ENCODE measurements around the gene LRRC26.

LRRC26 gene

DNA sequence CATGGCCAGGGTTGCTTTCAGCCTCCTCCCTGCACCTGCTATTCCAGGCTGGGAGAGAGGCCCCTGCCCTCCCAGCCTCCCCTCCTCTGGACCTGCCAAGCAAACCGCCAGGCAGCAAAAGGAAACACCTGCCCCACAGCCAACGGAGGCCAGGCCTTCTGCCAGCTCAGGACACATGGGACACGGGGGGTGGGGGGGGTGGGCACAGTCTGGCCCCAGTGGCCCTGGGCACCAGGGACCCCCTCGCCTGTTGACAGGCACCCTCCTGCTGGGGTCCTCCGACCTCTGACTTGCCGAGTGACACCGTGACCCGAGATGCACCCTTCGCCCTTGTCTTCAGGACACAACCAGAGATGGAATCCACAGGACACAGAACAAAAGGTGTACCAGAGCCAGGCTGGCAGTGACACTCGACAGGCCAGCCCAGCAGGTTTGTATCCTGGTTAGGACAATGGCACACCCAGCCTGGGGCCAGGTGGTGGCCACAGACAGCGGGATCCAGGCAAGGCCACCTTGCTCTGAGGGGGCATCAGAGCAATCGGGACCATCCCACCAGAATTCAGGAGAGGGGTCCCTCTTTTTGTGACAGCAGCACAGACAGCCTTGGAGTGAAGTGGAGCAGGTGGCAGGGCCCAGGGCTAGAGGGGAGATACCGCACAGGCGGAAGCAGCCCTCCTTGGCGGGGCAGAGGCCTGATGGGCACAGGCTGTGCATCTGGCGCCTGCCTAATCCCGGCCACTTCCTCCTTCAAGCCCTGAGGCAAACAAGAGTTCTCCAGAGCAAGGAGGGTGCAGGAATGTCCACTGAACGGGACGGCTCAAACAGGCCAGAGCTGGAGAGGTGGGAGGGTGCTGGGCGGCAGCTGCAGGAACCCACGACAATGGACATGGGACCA lies 3.3 kb upstream of the LRRC26 start:
- H3K4me3 ChIP-seq (ENCODE audit: low read depth, low read length) = no peak overlapping the region
- DNase-seq (ENCODE audit: low read depth) = no peak
- TF ChIP-seq, protein P1, sequence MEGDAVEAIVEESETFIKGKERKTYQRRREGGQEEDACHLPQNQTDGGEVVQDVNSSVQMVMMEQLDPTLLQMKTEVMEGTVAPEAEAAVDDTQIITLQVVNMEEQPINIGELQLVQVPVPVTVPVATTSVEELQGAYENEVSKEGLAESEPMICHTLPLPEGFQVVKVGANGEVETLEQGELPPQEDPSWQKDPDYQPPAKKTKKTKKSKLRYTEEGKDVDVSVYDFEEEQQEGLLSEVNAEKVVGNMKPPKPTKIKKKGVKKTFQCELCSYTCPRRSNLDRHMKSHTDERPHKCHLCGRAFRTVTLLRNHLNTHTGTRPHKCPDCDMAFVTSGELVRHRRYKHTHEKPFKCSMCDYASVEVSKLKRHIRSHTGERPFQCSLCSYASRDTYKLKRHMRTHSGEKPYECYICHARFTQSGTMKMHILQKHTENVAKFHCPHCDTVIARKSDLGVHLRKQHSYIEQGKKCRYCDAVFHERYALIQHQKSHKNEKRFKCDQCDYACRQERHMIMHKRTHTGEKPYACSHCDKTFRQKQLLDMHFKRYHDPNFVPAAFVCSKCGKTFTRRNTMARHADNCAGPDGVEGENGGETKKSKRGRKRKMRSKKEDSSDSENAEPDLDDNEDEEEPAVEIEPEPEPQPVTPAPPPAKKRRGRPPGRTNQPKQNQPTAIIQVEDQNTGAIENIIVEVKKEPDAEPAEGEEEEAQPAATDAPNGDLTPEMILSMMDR (conservative IDR thresholded peaks at IDR 0.05; ENCODE audit: low read depth, low read length) = no peak

DNA sequence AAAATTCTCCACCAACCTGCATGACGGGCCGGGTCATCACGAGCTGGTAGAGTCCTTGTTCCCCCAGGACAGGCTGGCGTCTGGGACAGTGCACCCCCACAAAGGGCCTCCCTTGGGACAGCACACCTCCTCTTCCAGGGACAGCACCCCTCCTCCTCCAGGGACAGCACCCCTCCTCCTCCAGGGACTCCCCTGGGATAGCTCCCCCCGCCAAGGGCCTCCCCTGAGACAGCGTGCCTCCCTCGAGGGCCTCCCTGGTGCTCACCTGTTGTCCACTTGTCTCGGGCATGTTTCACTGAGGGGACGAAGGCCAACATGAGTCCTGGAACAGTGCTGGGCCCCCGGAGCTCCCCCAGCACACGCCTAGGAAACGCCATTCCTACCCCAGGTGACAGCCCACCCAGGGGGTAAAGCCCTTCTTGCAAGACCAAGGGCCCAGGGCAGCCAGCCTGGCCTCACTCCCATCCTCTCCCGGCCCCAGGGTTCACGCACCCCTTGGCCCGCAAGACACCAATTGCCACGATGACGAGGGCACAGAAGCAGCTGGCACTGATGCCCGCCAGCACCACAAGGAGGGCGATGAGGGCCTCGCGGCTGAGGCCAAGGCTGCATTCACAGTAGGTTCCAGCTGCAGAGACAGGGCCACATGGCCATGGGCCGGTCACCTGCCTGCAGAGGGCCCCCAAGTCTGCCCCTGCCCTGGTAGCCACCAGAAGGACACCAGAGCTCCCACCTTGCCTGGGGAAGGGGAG lies 1.5 kb upstream of the LRRC26 start:
- no peak overlapping the region for H3K4me3 ChIP-seq (ENCODE audit: low read depth, low read length)
- TF ChIP-seq, protein P1 (conservative IDR thresholded peaks at IDR 0.05; ENCODE audit: low read depth, low read length) = no peak
- DNase-seq (ENCODE audit: low read depth) = no peak

DNA sequence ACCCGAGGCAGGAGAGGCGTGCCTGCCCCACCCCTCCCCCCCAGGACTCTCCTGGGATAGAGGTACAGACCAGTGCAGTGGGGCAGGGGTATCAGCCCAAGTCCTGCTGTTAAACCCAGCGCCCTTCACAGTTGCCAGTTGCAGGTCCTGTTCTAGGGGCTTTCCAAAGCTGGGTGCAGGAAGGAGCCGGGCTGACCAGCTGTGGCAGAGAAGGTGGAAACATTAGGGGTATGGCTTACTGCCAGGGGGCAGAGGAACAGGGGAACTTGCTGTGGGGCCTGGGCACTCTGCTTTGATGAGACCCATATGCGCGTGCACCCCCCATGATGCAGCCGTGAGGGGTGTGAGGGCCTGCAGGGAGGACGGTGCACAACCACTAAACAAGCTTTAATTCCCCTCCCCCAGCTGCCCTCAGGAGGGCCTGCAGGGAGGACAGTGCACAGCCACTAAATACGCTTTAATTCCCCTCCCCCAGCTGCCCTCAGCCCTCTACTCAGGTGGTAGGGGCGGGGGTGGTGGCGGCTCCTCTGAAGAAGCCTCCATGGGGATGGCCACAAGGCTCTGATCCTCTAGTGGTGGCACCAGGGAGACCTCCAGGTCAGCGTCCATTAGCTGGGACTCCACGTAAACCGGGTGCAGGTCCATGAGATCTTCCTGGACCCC lies 766 bp upstream of the LRRC26 start:
- H3K4me3 ChIP-seq (ENCODE audit: low read depth, low read length) = no peak overlapping the region
- no peak for DNase-seq (ENCODE audit: low read depth)
- TF ChIP-seq, protein P1 (conservative IDR thresholded peaks at IDR 0.05; ENCODE audit: low read depth, low read length) = no peak

DNA sequence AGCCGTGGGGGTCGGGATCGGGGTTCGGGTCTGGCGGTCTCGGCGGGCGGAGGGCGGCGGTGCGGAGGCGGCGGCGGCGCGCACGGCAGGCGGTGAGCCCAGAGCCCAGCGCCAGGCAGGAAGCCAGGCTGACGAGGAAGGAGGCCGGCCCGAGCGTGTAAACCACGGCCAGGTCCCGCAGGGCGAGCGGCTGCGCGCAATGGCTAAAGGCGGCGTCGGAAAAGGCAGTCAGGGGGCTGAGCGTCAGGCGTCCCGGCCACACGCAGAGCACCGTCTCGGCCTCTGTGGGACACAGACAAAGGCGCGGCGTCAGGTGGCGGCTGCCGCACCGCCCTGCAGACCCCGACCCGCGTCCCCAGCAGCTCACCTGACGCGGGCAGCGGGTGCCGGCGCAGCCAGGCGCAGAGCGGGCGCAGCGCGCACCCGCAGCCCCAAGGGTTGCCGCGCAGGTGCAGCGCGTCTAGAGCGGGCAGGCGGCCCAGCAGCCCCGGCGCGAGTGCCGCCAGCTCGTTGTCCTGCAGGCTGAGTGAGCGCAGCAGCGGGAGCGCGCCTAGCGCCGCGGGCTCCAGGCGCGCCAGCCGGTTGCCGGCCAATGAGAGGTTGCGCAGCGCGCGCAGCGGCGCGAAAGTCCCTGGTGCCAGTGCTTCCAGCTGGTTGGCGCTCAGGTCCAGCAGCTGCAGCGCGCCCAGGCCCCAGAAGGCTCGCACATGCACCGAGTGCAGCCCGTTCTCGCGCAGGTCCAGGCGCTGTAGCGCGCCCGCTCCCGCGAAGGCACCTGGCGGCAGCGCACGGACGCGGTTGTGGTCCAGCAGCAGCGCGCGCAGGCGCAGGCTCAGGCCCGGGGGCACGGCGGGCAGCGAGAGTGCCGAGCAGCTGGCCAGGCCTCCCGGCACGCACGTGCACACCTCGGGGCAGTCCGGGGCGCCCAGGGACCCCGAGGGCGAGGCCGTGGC lies 671 bp downstream of the LRRC26 start:
- peak; percentile 50 for DNase-seq (ENCODE audit: low read depth)
- H3K4me3 ChIP-seq (ENCODE audit: low read depth, low read length) = peak overlapping the region; percentile 11
- TF ChIP-seq, protein P1 (conservative IDR thresholded peaks at IDR 0.05; ENCODE audit: low read depth, low read length) = no peak

DNA sequence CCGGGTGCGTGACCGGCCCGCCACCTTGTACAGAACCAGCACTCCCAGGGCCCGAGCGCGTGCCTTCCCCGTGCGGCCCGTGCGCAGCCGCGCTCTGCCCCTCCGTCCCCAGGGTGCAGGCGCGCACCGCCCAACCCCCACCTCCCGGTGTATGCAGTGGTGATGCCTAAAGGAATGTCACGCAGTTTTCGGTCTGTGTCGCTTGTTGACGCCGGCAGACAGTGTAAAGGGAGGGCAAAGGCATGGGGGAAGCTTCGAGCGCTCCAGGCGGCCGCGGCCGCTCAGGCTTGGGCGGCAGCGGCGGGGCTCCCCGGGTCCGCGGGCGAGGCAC lies 1.3 kb downstream of the LRRC26 start:
- TF ChIP-seq, protein P1 (conservative IDR thresholded peaks at IDR 0.05; ENCODE audit: low read depth, low read length) = no peak
- DNase-seq (ENCODE audit: low read depth) = no peak
- H3K4me3 ChIP-seq (ENCODE audit: low read depth, low read length) = no peak overlapping the region

Measured in choroid plexus epithelial cell (primary cell).